Measurements from ENCODE around the gene NAT9.

NAT9 gene

GRCh38 chr17:74740641-74741387, 35.3 kb downstream of the NAT9 start (continued):
- TF ChIP-seq ZNF362 (tag by site-specific recombination; IDR thresholded peaks at IDR 0.05) (no peak), ZNF423 (tag by site-specific recombination; IDR thresholded peaks at IDR 0.05) (no peak), ZNF416 (tag by site-specific recombination; IDR thresholded peaks at IDR 0.05) (no peak), GLI2 (tag by site-specific recombination; IDR thresholded peaks at IDR 0.05; ENCODE audit: borderline replicate concordance, low read depth) (no peak), ZBTB20 (tag by site-specific recombination; IDR thresholded peaks at IDR 0.05) (no peak)

- H3K27ac ChIP-seq (ENCODE audit: extremely low read depth, low read depth, low read length): no peak overlapping the region
- CTCF ChIA-PET: interaction anchor here (0.6 to 0.7 kb wide), 2 partner anchors 32 to 279 kb away, joined by 3 to 6 read pairs; no protein-coding TSS in a partner anchor
Measured at GRCh38 chr17:74740173-74740572, 36.0 kb downstream of the NAT9 start.

More at GRCh38 chr17:74740173-74740572, 36.0 kb downstream of the NAT9 start:
- H3K4me1 ChIP-seq (ENCODE audit: control insufficient read depth, insufficient read depth, low read length): peaks cover 2% of the 10 kb centered on the region; the same call in 1 of the 2 replicates
- H3K36me3 ChIP-seq (ENCODE audit: control insufficient read depth in 2 of 2, insufficient read depth in 1 of 2, low read length in 2 of 2): no peaks in the 10 kb centered on the region
- H3K4me3 ChIP-seq (ENCODE audit: low read depth, low read length): no peak overlapping the region
- TF ChIP-seq RBAK (tag by site-specific recombination; IDR thresholded peaks at IDR 0.05) (no peak), ZNF23 (tag by site-specific recombination; IDR thresholded peaks at IDR 0.05; ENCODE audit: borderline replicate concordance) (no peak), YY1 (tag by site-specific recombination; IDR thresholded peaks at IDR 0.05) (no peak), ZNF350 (tag by site-specific recombination; IDR thresholded peaks at IDR 0.05) (no peak), ZNF777 (tag by site-specific recombination; IDR thresholded peaks at IDR 0.05; ENCODE audit: borderline replicate concordance) (no peak), ZIC2 (tag by site-specific recombination; IDR thresholded peaks at IDR 0.05) (no peak), EGR2 (tag by site-specific recombination; IDR thresholded peaks at IDR 0.05; ENCODE audit: low read depth) (no peak), MZF1 (tag by site-specific recombination; IDR thresholded peaks at IDR 0.05; ENCODE audit: borderline replicate concordance) (no peak), MEIS1 (CRISPR knock-in tag; IDR thresholded peaks at IDR 0.05; ENCODE audit: borderline replicate concordance) (no peak), TSHZ1 (tag by site-specific recombination; IDR thresholded peaks at IDR 0.05; ENCODE audit: borderline replicate concordance) (no peak), KLF7 (tag by site-specific recombination; IDR thresholded peaks at IDR 0.05; ENCODE audit: borderline replicate concordance) (no peak), ZNF561 (tag by site-specific recombination; IDR thresholded peaks at IDR 0.05; ENCODE audit: borderline replicate concordance) (no peak), BCL11B (tag by site-specific recombination; IDR thresholded peaks at IDR 0.05; ENCODE audit: low read depth) (no peak), PATZ1 (tag by site-specific recombination; IDR thresholded peaks at IDR 0.05) (no peak)
- POLR2A ChIA-PET: no interaction called here
- no peaks in the 10 kb centered on the region for H3K9me3 ChIP-seq (ENCODE audit: control insufficient read depth, insufficient read depth, low read depth, low read length)
